ENCODE measurements around the gene DYNLL1.
"Not testable (repeated sequence)": the region's sequence is repeated elsewhere in the genome, so short reads cannot be mapped to it uniquely, and the experiment has no call there.

The DYNLL1 gene

GRCh38 chr12:120500581-120500980, 4.7 kb downstream of the DYNLL1 start:
- no peak for DNase-seq (ENCODE audit: extremely low spot score, insufficient read length, low read depth)
- FAIRE-seq: no peak

DNA sequence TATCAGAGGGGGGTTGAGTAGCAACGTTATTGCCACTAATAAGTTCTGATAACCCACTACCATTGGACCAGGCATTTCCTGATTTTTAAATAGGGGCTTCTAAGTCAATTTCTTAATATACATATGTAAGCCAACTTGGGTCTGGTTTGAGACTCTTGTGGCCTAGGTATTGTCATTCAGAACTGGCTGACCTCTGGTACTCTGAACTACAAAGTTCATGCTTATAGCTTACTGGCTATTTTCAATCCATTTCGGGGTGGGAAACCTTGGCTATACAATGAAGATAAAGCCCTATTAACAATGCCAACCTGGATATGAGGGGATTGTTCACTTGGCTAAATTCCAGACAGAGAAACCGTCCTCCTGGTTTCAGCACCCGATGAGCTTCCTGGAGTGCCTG, 8.7 kb downstream of the DYNLL1 start:
- FAIRE-seq (no peak), DNase-seq (ENCODE audit: extremely low spot score, insufficient read length, low read depth) (no peak)

DNA sequence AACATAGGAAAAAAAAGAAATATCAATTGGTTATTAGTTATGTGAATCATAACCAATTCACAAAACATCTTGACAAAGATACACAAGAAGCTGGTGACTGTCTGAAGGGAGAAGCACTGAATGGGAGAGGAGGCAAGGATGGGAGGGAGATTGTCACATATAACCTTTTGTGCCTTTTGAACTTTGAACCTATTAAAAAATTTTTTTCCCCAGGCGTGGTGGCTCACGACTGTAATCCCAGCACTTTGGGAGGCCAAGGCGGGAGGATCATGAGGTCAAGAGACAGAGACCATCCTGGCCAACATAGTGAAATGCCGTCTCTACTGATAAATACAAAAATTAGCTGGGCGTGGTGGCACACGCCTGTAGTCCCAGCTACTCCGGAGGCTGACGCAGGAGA, 12.6 kb downstream of the DYNLL1 start:
- no peak for DNase-seq (ENCODE audit: extremely low spot score, insufficient read length, low read depth)
- FAIRE-seq: no peak

GRCh38 chr12:120514002-120514401, 18.1 kb downstream of the DYNLL1 start:
- DNase-seq (ENCODE audit: extremely low spot score, insufficient read length, low read depth) (no peak), FAIRE-seq (no peak)

DNA sequence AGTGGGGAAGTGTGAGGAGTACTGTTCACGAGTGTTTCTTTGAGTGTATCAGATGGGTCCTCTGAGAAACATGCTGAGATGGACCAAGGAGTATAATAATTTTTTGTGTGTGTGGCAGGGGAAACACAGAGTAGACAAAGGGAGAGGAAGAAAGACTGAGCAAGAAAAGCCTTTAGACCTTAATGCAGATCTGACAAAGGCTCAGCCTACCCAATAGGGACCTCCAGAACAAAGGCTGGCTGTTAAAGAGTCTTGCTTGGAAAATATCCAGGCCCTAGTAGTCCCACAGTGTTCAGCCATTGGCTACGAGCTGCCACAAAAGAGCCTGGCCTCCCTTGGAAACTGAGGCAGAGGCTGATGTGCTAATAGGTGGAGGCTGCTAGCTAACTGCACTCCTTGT, 19.6 kb downstream of the DYNLL1 start:
- FAIRE-seq: no peak

DNA sequence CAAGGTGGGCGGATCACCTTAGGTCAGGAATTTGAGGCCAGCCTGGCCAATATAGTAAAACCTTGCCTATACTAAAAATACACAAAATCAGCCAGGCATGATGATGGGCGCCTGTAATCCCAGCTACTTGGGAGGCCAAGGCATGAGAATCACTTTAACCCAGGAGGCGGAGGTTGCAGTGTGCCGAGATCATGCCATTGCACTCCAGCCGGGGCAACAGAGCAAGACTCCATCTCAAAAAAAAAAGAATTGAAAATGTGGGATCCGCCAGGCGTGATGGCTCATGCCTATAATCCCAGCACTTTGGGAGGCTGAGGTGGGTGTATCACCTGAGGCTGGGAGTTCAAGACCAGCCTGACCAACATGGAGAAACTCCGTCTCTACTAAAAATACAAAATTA, 23.4 kb downstream of the DYNLL1 start:
- FAIRE-seq; DNase-seq (ENCODE audit: extremely low spot score, insufficient read length, low read depth): not testable (repeated sequence)

More for the DNA sequence above, 19.6 kb downstream of the DYNLL1 start:
- no peak for DNase-seq (ENCODE audit: extremely low spot score, insufficient read length, low read depth)

DNA sequence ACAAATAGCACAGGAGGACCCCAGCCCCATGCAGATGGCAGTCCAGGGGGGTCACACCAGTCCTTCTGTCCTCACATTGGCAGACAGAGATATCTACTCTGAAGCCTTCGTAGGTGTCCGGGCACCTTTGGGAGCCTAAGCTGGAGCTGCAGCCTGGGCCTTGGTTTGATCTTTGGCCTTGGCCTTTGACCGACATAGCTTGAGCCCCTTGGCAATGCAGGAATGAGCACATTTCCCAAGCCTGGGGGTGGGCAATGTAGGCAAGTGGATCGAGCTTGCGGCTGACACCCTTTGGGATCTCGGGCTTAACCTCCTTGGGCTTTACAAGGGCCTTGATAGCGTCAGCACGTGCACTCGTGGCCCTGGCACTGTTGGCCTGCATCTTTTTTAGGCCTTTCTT, 26.7 kb downstream of the DYNLL1 start:
- FAIRE-seq: no peak
- DNase-seq (ENCODE audit: extremely low spot score, insufficient read length, low read depth): no peak

- FAIRE-seq: peak; percentile 71
Measured at GRCh38 chr12:120528861-120529525, 33.1 kb downstream of the DYNLL1 start, which contains the start of gene COQ5. Gene COQ5 (minus strand): TSS chr12:120529158. CDS start chr12:120529141, 17 bp downstream.

GRCh38 chr12:120529641-120530417, 33.9 kb downstream of the DYNLL1 start:
- no peak for FAIRE-seq

More at GRCh38 chr12:120528861-120529525, 33.1 kb downstream of the DYNLL1 start, which contains the start of gene COQ5:
- DNase-seq (ENCODE audit: extremely low spot score, insufficient read length, low read depth): peak; percentile 61

DNA sequence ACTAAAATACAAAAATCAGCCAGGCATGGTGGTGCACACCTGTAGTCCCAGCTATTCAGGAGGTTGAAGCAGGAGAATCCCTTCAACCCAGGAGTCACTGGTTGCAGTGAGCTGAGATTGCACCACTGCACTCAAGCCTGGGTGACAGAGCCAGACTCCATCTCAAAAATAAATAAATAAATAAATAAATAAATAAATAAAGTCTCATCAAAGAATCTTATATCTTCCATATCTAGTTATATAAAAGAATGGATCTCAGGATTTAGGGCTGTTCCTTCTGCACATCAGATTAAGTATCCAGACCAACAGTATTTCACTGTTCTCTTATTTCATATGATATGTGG, 34.5 kb downstream of the DYNLL1 start:
- not testable (repeated sequence) for DNase-seq (ENCODE audit: extremely low spot score, insufficient read length, low read depth); FAIRE-seq

More at GRCh38 chr12:120529641-120530417, 33.9 kb downstream of the DYNLL1 start:
- no peak for DNase-seq (ENCODE audit: extremely low spot score, insufficient read length, low read depth)

DNA sequence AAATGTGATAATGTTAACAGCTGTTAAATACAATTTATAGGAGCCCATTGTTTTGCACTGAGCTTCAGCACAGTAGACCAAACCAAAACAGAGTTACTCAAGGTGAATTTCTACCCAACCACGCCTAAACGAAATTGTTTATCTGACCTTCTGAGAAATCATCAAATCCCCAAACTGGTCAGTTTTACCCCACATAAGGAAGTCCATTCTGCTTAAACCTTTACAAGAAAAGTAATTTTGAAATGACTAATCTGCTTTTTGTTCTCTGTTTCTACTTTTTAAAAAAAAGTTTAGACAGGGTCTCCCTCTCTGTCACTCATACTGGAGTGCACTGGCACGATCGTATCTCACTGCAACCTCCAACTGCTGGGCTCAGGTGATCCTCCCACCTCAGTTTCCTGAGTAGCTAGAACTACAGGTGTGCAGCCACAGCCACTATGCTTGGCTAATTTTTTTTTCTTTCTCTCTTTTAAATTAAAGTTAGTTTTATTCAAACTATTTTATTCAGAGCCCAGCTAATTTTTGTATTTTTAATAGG, 36.9 kb downstream of the DYNLL1 start:
- FAIRE-seq: no peak

GRCh38 chr12:120534203-120534702, 38.3 kb downstream of the DYNLL1 start, which contains the start of gene RNF10:
Gene RNF10 (plus strand): TSS chr12:120534356. CDS start chr12:120534812, 456 bp downstream.
- peak; percentile 81 for DNase-seq (ENCODE audit: extremely low spot score, insufficient read length, low read depth)
- FAIRE-seq: peak; percentile 89

More for the DNA sequence above, 36.9 kb downstream of the DYNLL1 start:
- no peak for DNase-seq (ENCODE audit: extremely low spot score, insufficient read length, low read depth)

GRCh38 chr12:120534703-120535655, 39.1 kb downstream of the DYNLL1 start:
- FAIRE-seq: peak; percentile 21

GRCh38 chr12:120536064-120536791, 40.3 kb downstream of the DYNLL1 start:
- DNase-seq (ENCODE audit: extremely low spot score, insufficient read length, low read depth) (no peak), FAIRE-seq (peak; percentile 60)

More at GRCh38 chr12:120534703-120535655, 39.1 kb downstream of the DYNLL1 start:
- no peak for DNase-seq (ENCODE audit: extremely low spot score, insufficient read length, low read depth)

DNA sequence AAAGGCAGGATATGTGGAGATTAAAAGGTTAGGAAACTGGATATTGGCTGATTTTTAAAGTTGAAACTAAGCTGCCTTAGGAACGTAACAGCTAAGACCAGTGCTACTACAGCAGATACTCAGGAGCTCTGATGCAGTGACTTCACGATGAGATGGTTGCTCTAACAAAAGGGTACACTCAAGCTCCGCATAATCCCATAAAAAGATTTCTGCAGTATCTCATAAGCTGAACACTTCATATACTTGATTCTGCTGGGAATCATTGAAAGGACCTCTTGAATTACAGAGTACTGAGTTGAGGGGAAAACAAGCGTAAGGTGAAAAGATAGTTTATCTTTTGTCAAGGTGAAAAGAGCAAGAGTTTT, 41.9 kb downstream of the DYNLL1 start:
- FAIRE-seq (no peak), DNase-seq (ENCODE audit: extremely low spot score, insufficient read length, low read depth) (no peak)

DNA sequence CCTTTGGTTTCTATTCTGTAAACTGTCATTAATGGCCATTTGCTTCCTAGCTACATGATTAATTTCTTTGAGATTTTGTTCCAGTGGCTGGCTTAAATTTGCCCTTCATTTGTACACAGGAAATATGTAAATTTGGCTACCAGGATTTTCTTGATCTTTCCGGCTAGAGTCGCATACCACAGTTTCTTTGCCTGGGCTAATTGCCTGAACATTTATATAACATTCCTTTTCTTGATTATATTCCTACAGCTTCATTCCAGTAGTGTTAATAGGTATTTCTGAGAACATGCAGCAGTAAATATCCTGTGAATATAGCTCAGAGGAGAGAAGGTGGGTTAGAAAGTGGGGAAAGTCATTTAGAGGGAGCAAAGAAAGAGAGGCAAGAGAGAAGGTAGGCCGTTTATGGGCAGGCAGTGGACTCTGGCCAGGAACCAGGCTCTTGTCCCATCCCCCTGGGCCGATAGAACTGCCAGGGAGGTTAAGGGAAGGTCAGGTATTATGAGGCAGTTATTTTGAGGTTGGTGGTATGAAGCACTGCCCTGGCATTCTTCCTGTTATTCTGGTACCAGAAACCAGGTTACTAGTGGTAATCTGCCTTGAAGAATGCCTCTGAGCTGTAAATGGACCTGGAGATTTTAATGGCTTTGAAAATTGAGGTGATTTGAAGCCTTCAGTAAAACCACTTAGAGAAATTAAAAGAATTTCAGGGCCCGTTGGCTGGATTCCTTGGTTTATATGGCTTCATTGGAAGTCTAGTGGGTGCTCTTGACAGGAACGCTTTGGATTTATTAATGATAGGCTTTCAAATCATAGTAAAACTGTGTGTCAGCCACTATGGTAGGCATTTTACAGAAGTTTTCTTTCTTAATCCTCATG, 42.6 kb downstream of the DYNLL1 start:
- FAIRE-seq: no peak
- no peak for DNase-seq (ENCODE audit: extremely low spot score, insufficient read length, low read depth)

DNA sequence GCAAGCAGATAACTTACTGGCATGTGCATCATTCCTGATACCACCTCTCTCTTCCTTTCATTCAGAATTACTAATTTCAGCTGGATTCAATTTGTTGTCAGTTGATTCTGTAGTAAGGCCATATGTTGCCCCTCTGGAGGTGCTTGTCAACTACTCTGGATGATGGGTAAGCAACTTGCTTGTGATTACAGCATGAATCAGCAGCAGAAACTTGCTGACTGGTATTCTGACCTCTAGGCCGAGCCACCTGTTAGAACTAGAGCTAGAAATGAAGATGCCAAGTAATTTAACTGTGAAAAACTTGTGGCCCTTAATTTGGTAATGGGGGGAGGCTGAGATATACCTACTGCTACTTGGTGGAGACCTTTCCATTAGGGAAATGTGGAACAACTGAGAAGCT, 43.4 kb downstream of the DYNLL1 start:
- FAIRE-seq (no peak), DNase-seq (ENCODE audit: extremely low spot score, insufficient read length, low read depth) (no peak)

DNA sequence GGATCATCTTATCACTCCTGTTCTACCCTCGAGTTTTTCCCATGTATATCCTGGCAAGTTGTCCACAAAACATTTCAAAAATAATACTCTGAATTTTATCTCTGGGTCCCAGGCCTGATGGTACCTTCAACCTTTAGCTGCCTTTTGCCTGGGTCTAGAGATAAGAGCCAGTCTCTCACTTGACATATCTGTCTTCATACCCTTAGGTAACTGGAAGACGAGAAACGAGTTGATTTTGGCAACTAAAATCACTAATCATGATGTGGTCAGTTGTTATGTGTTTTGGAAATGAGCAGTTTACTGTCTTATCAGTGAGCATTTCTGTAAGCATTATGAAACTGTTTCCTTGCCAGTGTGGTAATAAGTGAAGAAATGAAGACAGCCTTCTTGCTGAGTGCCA, 44.5 kb downstream of the DYNLL1 start:
- FAIRE-seq (no peak), DNase-seq (ENCODE audit: extremely low spot score, insufficient read length, low read depth) (no peak)

Data from GM18507 (cell line).